Measurements from ENCODE around the gene AFG1L.

Gene AFG1L

GRCh38 chr6:108436771-108437170, 141.9 kb downstream of the AFG1L start:
- Histone ChIP-seq H4K20me1 (ENCODE audit: insufficient read depth, low read length) (0 out of 2 replicates have a peak, but pooled peaks cover 3% of the 10 kb centered on the region), H3K27me3 (ENCODE audit: low read depth, low read length) (peaks cover 10% of the 10 kb centered on the region; the same call in 1 of the 2 replicates), H2AFZ (ENCODE audit: low read depth, low read length) (no peak overlapping the region), H3K9ac (ENCODE audit: low read length) (no peak overlapping the region), H3K27ac (ENCODE audit: low read length) (no peak overlapping the region), H3K4me3 (ENCODE audit: low read length) (no peak overlapping the region), H3K4me2 (ENCODE audit: low read length) (no peak overlapping the region), H3K4me1 (ENCODE audit: low read length) (no peaks in the 10 kb centered on the region), H3K79me2 (ENCODE audit: low read length) (no peaks in the 10 kb centered on the region), H3K9me3 (ENCODE audit: insufficient read depth, low read length) (no peaks in the 10 kb centered on the region), H3K36me3 (replicated peaks; ENCODE audit: low read depth, low read length) (no peaks in the 10 kb centered on the region)
- TF ChIP-seq CTCF (IDR thresholded peaks at IDR 0.05; ENCODE audit: low read depth, low read length) (no peak), EZH2phosphoT487 (IDR thresholded peaks at IDR 0.05; ENCODE audit: low read depth) (no peak)

GRCh38 chr6:108437821-108438220, 143.0 kb downstream of the AFG1L start:
- H3K27me3 ChIP-seq (ENCODE audit: low read depth, low read length): peaks cover 17% of the 10 kb centered on the region
- H4K20me1 ChIP-seq (ENCODE audit: insufficient read depth, low read length): peaks cover 3% of the 10 kb centered on the region; the same call in 1 of the 2 replicates
- H3K4me1 ChIP-seq (ENCODE audit: low read length): 0 out of 2 replicates have a peak, but pooled peaks cover 3% of the 10 kb centered on the region
- H3K4me3 ChIP-seq (ENCODE audit: low read length): no peak overlapping the region
- H3K79me2 ChIP-seq (ENCODE audit: low read length): no peaks in the 10 kb centered on the region
- TF ChIP-seq EZH2phosphoT487 (IDR thresholded peaks at IDR 0.05; ENCODE audit: low read depth) (no peak), CTCF (IDR thresholded peaks at IDR 0.05; ENCODE audit: low read depth, low read length) (no peak)
- no peak overlapping the region for H3K27ac ChIP-seq (ENCODE audit: low read length)
- H3K36me3 ChIP-seq (replicated peaks; ENCODE audit: low read depth, low read length): no peaks in the 10 kb centered on the region
- no peak overlapping the region for H3K9ac ChIP-seq (ENCODE audit: low read length)
- no peak overlapping the region for H2AFZ ChIP-seq (ENCODE audit: low read depth, low read length)
- no peaks in the 10 kb centered on the region for H3K9me3 ChIP-seq (ENCODE audit: insufficient read depth, low read length)
- H3K4me2 ChIP-seq (ENCODE audit: low read length): no peak overlapping the region

- Histone ChIP-seq H3K27me3 (ENCODE audit: low read depth, low read length) (peaks cover 28% of the 10 kb centered on the region), H3K27ac (ENCODE audit: low read length) (no peak overlapping the region), H3K4me2 (ENCODE audit: low read length) (no peak overlapping the region), H3K9ac (ENCODE audit: low read length) (no peak overlapping the region), H3K4me1 (ENCODE audit: low read length) (0 out of 2 replicates have a peak, but pooled peaks cover 3% of the 10 kb centered on the region), H2AFZ (ENCODE audit: low read depth, low read length) (no peak overlapping the region), H3K36me3 (replicated peaks; ENCODE audit: low read depth, low read length) (no peaks in the 10 kb centered on the region), H3K79me2 (ENCODE audit: low read length) (no peaks in the 10 kb centered on the region), H3K4me3 (ENCODE audit: low read length) (no peak overlapping the region), H4K20me1 (ENCODE audit: insufficient read depth, low read length) (peaks cover 3% of the 10 kb centered on the region; the same call in 1 of the 2 replicates), H3K9me3 (ENCODE audit: insufficient read depth, low read length) (no peaks in the 10 kb centered on the region)
- TF ChIP-seq CTCF (IDR thresholded peaks at IDR 0.05; ENCODE audit: low read depth, low read length): no peak
Observed at GRCh38 chr6:108438918-108439317, 144.1 kb downstream of the AFG1L start.

- Histone ChIP-seq H2AFZ (ENCODE audit: low read depth, low read length) (no peak overlapping the region), H3K4me1 (ENCODE audit: low read length) (peaks cover 24% of the 10 kb centered on the region), H3K9ac (ENCODE audit: low read length) (no peak overlapping the region), H3K27ac (ENCODE audit: low read length) (no peak overlapping the region), H3K36me3 (replicated peaks; ENCODE audit: low read depth, low read length) (no peaks in the 10 kb centered on the region), H3K79me2 (ENCODE audit: low read length) (no peaks in the 10 kb centered on the region), H3K4me2 (ENCODE audit: low read length) (no peak overlapping the region), H3K27me3 (ENCODE audit: low read depth, low read length) (peaks cover 26% of the 10 kb centered on the region), H4K20me1 (ENCODE audit: insufficient read depth, low read length) (peaks cover 9% of the 10 kb centered on the region; the same call in 1 of the 2 replicates), H3K9me3 (ENCODE audit: insufficient read depth, low read length) (no peaks in the 10 kb centered on the region), H3K4me3 (ENCODE audit: low read length) (no peak overlapping the region)
- TF ChIP-seq CTCF (IDR thresholded peaks at IDR 0.05; ENCODE audit: low read depth, low read length) (no peak), EZH2phosphoT487 (IDR thresholded peaks at IDR 0.05; ENCODE audit: low read depth) (no peak)
Observed at GRCh38 chr6:108441141-108441540, 146.3 kb downstream of the AFG1L start.

Measured in OCI-LY3 (cell line).